GM18505 (cell line): ENCODE measurements around the gene MINDY4.

Experiments
- ATAC-seq: cut with Tn5 transposase; IDR thresholded peaks from one replicate; pipeline ENCODE4 v1.9.1; 2021; ENCODE audit not compliant: unreplicated experiment
- POLR2A ChIP-seq: IDR thresholded peaks from 4 replicates; pipeline ENCODE4 v1.6.1; 2011; ENCODE audit warnings: borderline replicate concordance; ENCODE audit not compliant: insufficient read depth, insufficient read length; ENCODE audit errors: extremely low read depth

The MINDY4 gene

DNA sequence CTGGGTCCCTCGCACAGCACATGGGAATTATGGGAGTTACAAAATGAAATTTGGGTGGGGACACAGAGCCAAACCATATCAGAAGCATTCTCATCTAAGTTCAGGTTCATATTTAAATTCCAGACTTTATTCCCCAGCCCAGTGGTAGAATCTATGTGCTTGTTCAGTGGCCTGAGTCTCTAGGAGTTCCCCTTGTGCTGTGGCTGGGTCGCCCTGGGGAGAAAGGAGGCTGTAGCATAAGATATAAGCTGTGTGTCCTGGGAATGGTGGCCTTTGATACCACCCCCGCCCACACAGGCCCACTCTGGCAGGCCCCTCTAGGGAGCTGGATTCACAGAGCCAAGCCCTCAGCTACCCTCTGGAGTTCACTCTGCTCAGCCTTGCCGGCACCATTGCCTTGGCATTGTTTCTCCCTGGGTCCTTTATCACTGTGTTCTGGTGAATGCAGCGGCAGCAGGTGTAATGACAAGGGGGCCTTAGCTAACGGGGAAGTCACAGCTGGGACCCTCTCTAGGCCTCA, 64.2 kb downstream of the MINDY4 start:
- no peak for ATAC-seq

GRCh38 chr7:30836991-30837390, 65.8 kb downstream of the MINDY4 start:
- ATAC-seq, result no peak

More for the DNA sequence above, 64.2 kb downstream of the MINDY4 start:
- no peak for TF ChIP-seq POLR2A

DNA sequence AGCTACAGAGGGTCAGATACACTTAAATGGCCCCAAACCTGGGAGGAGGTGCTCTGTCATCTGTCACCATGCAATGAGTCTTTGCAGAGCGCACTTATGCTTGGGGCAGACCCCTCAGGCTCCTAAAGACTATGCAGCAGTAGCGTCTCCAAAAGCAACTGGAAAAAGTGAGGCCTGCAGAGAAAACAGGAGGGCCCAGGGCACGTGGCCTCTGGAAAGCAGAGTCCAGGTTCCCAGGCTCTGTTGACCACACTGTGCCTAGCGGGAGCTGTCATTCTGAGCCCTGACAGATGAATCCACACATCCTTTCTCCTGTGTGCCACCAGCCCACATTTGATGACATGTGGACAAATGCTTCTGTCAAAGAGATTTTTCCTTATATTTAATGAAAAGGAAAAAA, 66.4 kb downstream of the MINDY4 start:
- no peak for TF ChIP-seq POLR2A
- no peak for ATAC-seq

More at GRCh38 chr7:30836991-30837390, 65.8 kb downstream of the MINDY4 start:
- TF ChIP-seq POLR2A, result no peak

DNA sequence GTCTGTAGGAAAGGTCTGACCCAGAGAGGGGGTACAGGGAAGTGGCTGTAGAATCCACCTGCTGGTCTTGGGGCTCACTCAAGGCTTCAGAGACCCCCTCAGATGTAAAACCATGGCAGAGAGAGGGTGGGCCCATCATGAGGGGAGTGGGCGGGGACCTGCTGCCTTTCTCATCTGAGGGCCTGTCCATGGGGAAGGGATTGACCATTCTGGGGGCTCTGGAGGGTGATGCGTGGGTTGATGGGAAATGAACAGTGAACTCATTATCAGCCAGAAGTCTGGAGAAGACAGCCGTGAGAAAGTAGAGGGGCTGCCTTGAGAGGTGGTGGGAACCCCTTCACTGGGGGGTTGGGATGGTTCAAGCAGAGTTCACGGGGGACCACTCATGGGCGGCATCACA, 66.8 kb downstream of the MINDY4 start:
- ATAC-seq, result no peak
- no peak for TF ChIP-seq POLR2A

DNA sequence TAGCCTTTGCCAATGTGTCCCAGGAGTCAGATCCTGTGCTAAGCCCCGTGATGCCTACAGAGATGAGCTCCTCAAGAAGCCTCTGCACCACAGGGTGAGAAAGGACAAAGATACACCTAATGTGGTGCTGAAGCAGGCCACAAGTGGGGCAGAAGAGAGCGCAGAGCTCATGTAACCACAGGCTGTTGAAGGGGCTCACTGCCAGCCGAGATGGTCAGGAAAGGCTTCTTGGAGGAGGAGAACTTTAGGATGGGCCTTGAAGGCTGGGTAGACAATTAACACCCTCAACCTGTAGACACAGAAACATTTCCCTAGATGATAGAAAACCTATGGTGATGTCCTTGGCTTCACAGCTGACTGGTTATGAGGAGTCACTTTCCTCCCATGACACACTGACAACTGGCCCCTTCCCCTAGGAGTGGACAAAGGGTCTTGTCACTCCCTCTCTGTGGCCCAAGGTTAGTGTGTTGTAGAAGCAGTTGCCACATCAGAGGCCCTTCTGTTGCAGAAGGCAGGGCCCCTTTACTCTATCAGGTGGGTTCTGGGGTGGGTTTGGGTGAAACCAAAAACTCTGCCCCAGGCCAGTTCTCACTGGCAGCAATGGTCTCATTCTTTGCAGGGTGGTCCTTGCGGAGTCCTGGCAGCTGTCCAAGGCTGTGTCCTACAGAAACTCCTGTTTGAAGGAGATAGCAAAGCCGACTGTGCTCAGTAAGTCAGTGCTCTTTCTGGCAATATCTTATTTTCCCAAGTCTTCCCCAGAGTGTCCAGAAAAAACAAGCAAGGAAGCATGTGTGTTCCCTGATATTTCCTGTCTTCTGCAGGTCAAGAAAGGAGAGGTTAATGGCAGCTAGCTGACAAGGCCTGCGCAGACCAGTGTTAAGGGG, 69.2 kb downstream of the MINDY4 start:
- ATAC-seq, result no peak
- no peak for TF ChIP-seq POLR2A

DNA sequence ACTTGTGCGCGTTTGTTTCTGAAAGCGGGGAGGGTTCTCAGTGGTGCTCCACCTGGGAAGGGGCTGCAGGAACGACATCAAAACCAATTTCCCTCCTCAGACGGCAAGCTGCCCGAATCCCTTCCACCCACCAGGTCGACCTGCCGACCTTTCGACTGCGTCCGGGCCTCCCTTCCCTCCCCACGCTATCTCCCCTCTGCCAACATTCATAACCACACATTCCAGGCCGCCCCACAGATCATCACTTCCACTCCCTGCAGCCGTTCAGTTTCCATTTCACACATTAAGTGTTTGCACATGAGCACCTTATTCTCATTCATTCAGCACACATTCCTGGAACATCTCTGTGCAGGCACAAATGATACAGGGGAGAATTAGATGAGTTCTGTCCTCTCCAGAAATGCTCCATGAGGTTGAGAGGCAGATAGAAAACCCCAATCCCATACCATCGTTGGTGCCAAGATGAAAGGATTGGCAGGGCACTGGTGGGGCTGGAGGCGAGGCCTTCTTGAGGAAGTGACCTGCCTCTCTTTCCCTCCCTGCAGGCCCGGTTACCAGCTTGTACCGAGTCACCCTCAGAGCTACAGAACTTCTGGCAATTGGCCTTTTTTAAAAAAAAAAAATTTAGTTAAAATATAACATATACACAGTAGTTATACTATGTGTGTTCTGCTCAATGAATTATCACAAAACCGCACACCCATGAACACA, 70.0 kb downstream of the MINDY4 start:
- ATAC-seq, result no peak
- no peak for TF ChIP-seq POLR2A

GRCh38 chr7:30841801-30842541, 70.8 kb downstream of the MINDY4 start:
- TF ChIP-seq POLR2A, result no peak
- no peak for ATAC-seq

GRCh38 chr7:30842542-30843451, 71.6 kb downstream of the MINDY4 start:
- no peak for TF ChIP-seq POLR2A

DNA sequence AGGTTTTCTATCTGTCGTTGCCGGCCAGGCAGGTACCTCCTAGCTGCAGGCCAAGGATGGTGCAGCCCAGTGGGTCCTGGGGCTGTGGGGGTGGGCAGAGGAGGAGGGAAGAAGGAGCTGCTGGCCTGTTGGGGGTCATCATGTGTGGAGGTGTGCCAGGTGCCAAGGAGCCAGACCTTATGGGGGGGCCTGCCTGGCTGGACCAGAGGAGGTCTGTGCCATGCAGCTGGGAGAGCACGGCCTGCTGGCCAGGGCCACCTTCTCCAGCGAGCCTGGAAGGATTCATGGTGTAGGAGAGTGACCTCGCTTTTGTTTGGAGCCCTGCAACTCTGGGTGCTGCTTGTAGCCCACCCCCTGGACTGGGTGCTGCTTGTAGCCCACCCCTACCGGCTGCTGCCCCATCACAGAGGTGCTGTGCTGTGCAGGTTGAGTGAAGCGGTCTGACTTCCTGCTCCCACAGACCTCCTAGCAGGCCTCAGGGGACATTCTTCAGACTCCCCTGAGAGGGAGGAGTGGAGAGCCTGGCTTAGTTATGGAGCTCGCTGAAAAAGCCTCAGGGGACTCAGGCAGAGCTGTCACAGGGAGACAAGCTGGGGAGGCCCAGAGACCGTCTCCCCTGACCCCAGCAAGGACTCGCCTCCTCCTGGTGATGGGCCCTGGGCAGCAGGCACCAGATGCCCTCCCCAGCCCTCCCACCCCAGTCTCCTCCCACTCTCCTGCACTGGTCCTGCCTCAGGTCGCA, 72.7 kb downstream of the MINDY4 start:
- ATAC-seq, result no peak
- TF ChIP-seq POLR2A, result no peak

More at GRCh38 chr7:30842542-30843451, 71.6 kb downstream of the MINDY4 start:
- no peak for ATAC-seq

GRCh38 chr7:30844483-30844874, 73.3 kb downstream of the MINDY4 start:
- ATAC-seq, result no peak
- TF ChIP-seq POLR2A, result no peak

GRCh38 chr7:30844916-30845315, 73.7 kb downstream of the MINDY4 start:
- ATAC-seq, result no peak

More at GRCh38 chr7:30844916-30845315, 73.7 kb downstream of the MINDY4 start:
- no peak for TF ChIP-seq POLR2A
